GM23248 (cell line): ENCODE data around the gene SMPD2. TPM values are rescaled to one million over a fixed set of nuclear protein-coding genes. Genes with fewer than 3 reads are reported as not detected.

Source experiments
- DNase-seq: peaks from one replicate; pipeline ENCODE4 v3.0.0-alpha.2; 2015
- H2AFZ ChIP-seq: fragments of 200-600 bp; sonication (generic); 2 replicates; pipeline ENCODE4 v1.6.1; 2016; ENCODE audit warnings: antibody characterized with exemption
- H3F3A ChIP-seq: fragments of 200-600 bp; sonication (generic); 2 replicates; pipeline ENCODE4 v1.6.1; 2016; ENCODE audit warnings: mild to moderate bottlenecking, antibody characterized with exemption, mixed run types; ENCODE audit not compliant: insufficient read depth
- H3K27ac ChIP-seq: fragments of 200-600 bp; sonication (generic); 2 replicates; pipeline ENCODE4 v1.5.1; 2016; ENCODE audit warnings: mild to moderate bottlenecking
- H3K27me3 ChIP-seq: fragments of 200-600 bp; sonication (generic); replicated peaks from 2 replicates; pipeline ENCODE4 v1.6.1; 2016; ENCODE audit warnings: mild to moderate bottlenecking; ENCODE audit not compliant: insufficient read depth
- H3K36me3 ChIP-seq: fragments of 200-600 bp; sonication (generic); 2 replicates; pipeline ENCODE4 v1.6.1; 2016; ENCODE audit warnings: low read depth, mild to moderate bottlenecking
- H3K4me1 ChIP-seq: fragments of 200-600 bp; sonication (generic); 2 replicates; pipeline ENCODE4 v1.6.1; 2016; ENCODE audit warnings: mild to moderate bottlenecking; ENCODE audit not compliant: insufficient read depth
- H3K4me2 ChIP-seq: fragments of 200-600 bp; sonication (generic); one replicate; pipeline ENCODE4 v1.6.1; 2016; ENCODE audit warnings: mild to moderate bottlenecking; ENCODE audit not compliant: unreplicated experiment
- H3K4me3 ChIP-seq: fragments of 200-600 bp; sonication (generic); 2 replicates; pipeline ENCODE4 v1.5.1; 2016; ENCODE audit warnings: mild to moderate bottlenecking
- H3K79me2 ChIP-seq: fragments of 200-600 bp; sonication (generic); 2 replicates; pipeline ENCODE4 v1.6.1; 2016; ENCODE audit warnings: mild to moderate bottlenecking; ENCODE audit not compliant: insufficient read depth
- H3K9ac ChIP-seq: fragments of 200-600 bp; sonication (generic); 2 replicates; pipeline ENCODE4 v1.6.1; 2016; ENCODE audit warnings: mild to moderate bottlenecking
- H3K9me2 ChIP-seq: fragments of 200-600 bp; sonication (generic); 2 replicates; pipeline ENCODE4 v1.6.1; 2016; ENCODE audit warnings: mixed run types, mild to moderate bottlenecking, moderate library complexity; ENCODE audit not compliant: insufficient read depth
- H3K9me3 ChIP-seq: fragments of 200-600 bp; sonication (generic); one replicate; pipeline ENCODE4 v1.6.1; 2017; ENCODE audit warnings: low read depth
- H4K20me1 ChIP-seq: fragments of 200-600 bp; sonication (generic); 2 replicates; pipeline ENCODE4 v1.6.0; 2016; ENCODE audit not compliant: insufficient read depth
- EZH2 ChIP-seq: fragments of 200-600 bp; sonication (generic); IDR thresholded peaks from 2 replicates; pipeline ENCODE4 v1.6.1; 2018; ENCODE audit warnings: antibody characterized with exemption, mild to moderate bottlenecking; ENCODE audit not compliant: insufficient read depth, poor library complexity, severe bottlenecking
- EZH2phosphoT487 ChIP-seq: fragments of 200-600 bp; sonication (generic); IDR thresholded peaks from 2 replicates; pipeline ENCODE4 v1.6.1; 2018; ENCODE audit warnings: antibody characterized with exemption, moderate library complexity, mild to moderate bottlenecking, low read depth; ENCODE audit not compliant: insufficient read depth
- WGBS, 2 experiments: methylation state at CpG; one replicate each; pipeline ENCODE4 v1.1.6; 2015 to 2017; ENCODE audit warnings: low lambda C conversion rate in 2 of 2, low coverage in 1 of 2; ENCODE audit errors: missing lambda C conversion rate in 2 of 2; 5-methylcytosine and 5-hydroxymethylcytosine counted together
- in situ Hi-C: fragments of 300-500 bp; cut with MboI; formaldehyde crosslinking; loops from 2 replicates; pipeline ENCODE4 v1.15.0; 2020
- polyA plus RNA-seq: library from polyadenylated mRNA; unstranded; fragments of >200 nt; fragmentation: Nextera tagmentation; extraction: Ambion mirVana; gene quantifications from 2 replicates; pipeline ENCODE4 v1.2.1, GENCODE V29; 2016
- total RNA-seq: library from RNA; depleted of rRNA; stranded (reverse); fragments of >200 nt; shearing (Covaris generic); gene quantifications from 2 replicates; pipeline ENCODE4 v1.2.3, GENCODE V29; 2014

Gene SMPD2
- total and polyA plus RNA-seq, 2 experiments from 2014 or later = 4.5 to 6.4 TPM

DNA sequence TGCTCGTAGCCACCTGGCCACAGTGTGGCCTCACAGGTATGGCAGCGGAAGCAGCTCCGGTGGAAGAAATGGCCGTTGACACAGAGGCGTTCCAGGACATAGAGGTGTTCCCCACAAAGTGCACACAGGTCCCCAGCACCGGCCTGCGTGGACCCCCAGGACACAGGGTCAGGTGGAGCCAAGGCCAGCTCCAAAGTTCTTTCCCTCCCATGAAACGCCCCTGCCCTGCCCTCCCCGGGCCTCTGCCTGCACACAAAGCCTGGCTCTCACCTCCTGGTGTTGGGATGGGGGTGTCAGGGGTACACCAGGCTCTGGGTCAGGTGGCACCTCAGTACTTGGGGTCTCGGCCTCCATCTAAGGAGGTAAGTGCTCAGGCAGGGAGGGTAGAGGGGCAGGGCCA is 6.6 kb downstream of the SMPD2 start:
- Histone ChIP-seq H3K36me3 (peaks cover 7% of the 10 kb centered on the region; the same call in 1 of the 2 replicates), H3F3A (0 out of 2 replicates have a peak, but pooled peaks cover 4% of the 10 kb centered on the region), H3K4me2 (no peak overlapping the region), H3K79me2 (no peaks in the 10 kb centered on the region), H3K4me3 (no peak overlapping the region), H3K27me3 (no peaks in the 10 kb centered on the region), H4K20me1 (no peaks in the 10 kb centered on the region), H3K9me2 (no peaks in the 10 kb centered on the region), H2AFZ (no peak overlapping the region), H3K27ac (no peak overlapping the region), H3K9me3 (no peaks in the 10 kb centered on the region), H3K4me1 (no peaks in the 10 kb centered on the region), H3K9ac (no peak overlapping the region)
- DNase-seq = no peak
- in situ Hi-C loops = no loop called here
- 97 to 98% methylated on average over 10 of the region's 10 CpGs for WGBS, 2 experiments
- TF ChIP-seq EZH2phosphoT487 = no peak

DNA sequence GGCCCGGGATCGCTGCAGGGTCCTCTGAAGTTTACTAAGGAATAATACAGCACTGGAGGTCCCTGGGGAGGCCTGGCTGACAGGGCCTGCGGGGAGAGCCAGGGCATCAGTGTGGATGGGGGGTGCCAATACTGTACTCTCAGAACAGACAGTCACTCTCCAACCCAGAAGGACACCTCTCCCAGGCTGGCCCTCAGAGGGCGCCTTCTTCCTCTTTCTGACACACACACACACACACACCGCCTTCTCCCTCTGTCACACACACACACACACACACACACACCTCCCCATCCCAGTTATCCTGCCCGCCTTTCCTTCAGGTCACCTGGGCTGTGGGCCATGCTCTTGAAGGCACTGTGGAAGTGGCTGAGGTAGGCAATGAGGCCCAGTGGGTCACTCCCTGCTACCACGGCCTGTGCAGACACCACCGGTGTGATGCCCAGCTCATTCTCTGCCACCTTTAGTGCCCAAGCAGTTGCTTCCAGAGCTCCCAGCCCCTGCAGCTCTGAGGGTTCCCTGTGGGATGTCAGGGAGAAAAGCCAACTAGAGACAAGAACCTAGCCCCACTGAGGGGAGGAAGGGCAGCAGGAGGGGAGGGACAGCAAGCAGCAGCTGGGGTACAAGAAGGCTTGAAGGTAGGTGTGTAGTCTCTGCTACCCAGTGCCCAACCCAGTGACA is 7.5 kb downstream of the SMPD2 start:
- H4K20me1 ChIP-seq = no peaks in the 10 kb centered on the region
- WGBS, 2 experiments = 89 to 93% methylated on average over 8 of the region's 8 CpGs
- no peak overlapping the region for H2AFZ ChIP-seq
- TF ChIP-seq EZH2 (no peak), EZH2phosphoT487 (no peak)
- H3K9me3 ChIP-seq = no peaks in the 10 kb centered on the region
- no peak overlapping the region for H3K9ac ChIP-seq
- no peak for DNase-seq
- H3K4me1 ChIP-seq = no peaks in the 10 kb centered on the region
- no peak overlapping the region for H3K4me2 ChIP-seq
- H3K27me3 ChIP-seq = no peaks in the 10 kb centered on the region
- no peak overlapping the region for H3K4me3 ChIP-seq
- H3K27ac ChIP-seq = no peak overlapping the region
- peaks cover 9% of the 10 kb centered on the region; the same call in 1 of the 2 replicates for H3K36me3 ChIP-seq
- no peaks in the 10 kb centered on the region for H3K9me2 ChIP-seq
- 0 out of 2 replicates have a peak, but pooled peaks cover 4% of the 10 kb centered on the region for H3F3A ChIP-seq
- in situ Hi-C loops = no loop called here
- no peaks in the 10 kb centered on the region for H3K79me2 ChIP-seq

DNA sequence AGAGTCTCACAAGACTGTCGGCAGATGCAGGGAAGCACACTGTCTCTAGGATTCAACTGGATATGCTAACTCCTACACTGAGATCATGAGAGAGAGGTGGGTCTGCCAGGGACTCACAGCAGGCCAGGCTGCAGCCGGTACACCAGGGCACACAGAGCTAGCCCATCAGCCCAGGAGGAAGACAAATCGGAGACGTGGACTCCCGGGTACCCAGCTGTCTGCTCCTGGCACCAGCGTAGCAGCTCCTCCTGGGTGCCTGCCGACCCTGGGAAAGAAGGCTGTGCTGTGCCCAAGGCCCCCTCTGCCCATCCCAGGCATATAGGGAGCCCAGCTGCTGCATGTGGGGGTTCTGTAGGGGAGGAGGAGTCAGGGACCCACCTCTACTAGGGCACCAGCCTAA is 8.1 kb downstream of the SMPD2 start:
- Histone ChIP-seq H3K27ac (no peak overlapping the region), H3K9me3 (no peaks in the 10 kb centered on the region), H3K4me1 (no peaks in the 10 kb centered on the region), H3F3A (0 out of 2 replicates have a peak, but pooled peaks cover 4% of the 10 kb centered on the region), H3K4me3 (no peak overlapping the region), H4K20me1 (no peaks in the 10 kb centered on the region), H2AFZ (no peak overlapping the region), H3K79me2 (peaks cover 4% of the 10 kb centered on the region; the same call in 1 of the 2 replicates), H3K36me3 (peaks cover 9% of the 10 kb centered on the region; the same call in 1 of the 2 replicates), H3K9ac (no peak overlapping the region), H3K27me3 (no peaks in the 10 kb centered on the region), H3K9me2 (no peaks in the 10 kb centered on the region), H3K4me2 (no peak overlapping the region)
- DNase-seq = no peak
- in situ Hi-C loops = no loop called here
- TF ChIP-seq EZH2 = no peak
- TF ChIP-seq EZH2phosphoT487 = no peak
- 57 to 64% methylated on average over 6 to 7 of the region's 7 CpGs for WGBS, 2 experiments

DNA sequence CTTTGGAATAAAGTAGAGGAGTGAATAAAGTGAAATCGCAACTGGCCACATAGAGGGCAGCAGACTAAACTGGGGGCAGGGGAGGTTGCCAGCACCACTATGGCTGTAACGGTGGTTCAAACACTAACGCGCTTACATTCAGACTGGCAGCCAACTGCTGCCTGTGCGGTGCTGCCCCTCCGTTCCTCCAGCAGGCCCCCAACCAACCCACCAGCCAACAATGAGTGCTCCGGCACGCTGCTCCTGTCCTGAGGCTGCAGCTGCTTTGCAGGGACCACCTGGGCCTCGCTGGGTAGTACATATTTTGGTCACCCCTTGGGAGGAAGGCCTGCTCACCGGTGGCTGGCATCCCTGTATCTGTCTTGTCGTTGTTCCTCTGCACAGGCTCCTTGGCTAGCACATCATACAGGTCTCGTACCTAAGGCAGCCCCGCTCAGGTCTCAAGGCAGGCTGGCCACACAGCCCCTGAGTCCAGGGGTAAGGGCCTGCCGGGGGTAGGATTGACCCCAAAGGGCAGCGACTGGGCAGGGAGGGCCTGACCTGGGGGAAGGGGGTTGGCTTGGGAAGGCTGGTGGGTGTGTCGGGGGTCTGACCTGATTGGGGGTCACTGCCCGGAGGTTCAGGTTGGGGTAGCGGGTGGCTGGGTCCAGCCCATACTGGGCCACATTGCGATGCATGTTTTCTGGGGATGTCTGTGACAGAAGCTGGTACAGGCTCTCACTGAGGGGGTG is 8.7 kb downstream of the SMPD2 start:
- Histone ChIP-seq H3K9me2 (no peaks in the 10 kb centered on the region), H3K36me3 (peaks cover 9% of the 10 kb centered on the region; the same call in 1 of the 2 replicates), H3K9ac (no peak overlapping the region), H3K4me2 (no peak overlapping the region), H3K4me1 (peaks cover 4% of the 10 kb centered on the region), H4K20me1 (no peaks in the 10 kb centered on the region), H2AFZ (no peak overlapping the region), H3K4me3 (no peak overlapping the region), H3K27ac (no peak overlapping the region), H3F3A (0 out of 2 replicates have a peak, but pooled peaks cover 3% of the 10 kb centered on the region), H3K27me3 (no peaks in the 10 kb centered on the region), H3K79me2 (peaks cover 11% of the 10 kb centered on the region; the same call in 1 of the 2 replicates), H3K9me3 (no peaks in the 10 kb centered on the region)
- 87 to 90% methylated on average over 18 of the region's 19 CpGs for WGBS, 2 experiments
- in situ Hi-C loops = no loop called here
- no peak for TF ChIP-seq EZH2phosphoT487
- TF ChIP-seq EZH2 = no peak
- DNase-seq = no peak
